Measurements from ENCODE around the gene ING4. TPM values are rescaled to one million over a fixed set of nuclear protein-coding genes. Genes with fewer than 3 reads are reported as not detected.

Gene ING4
- total RNA-seq, 1 experiment from 2014 or later, result 20.1 TPM

- no peaks in the 10 kb centered on the region for H3K9me3 ChIP-seq (ENCODE audit: control insufficient read depth, low read depth, low read length)
- no peak overlapping the region for H4K91ac ChIP-seq (ENCODE audit: insufficient read length, low read depth, low read length)
- H2BK5ac ChIP-seq (ENCODE audit: insufficient read length, low read length), result no peak overlapping the region
- peak overlapping the region; percentile 79 for H3K4me2 ChIP-seq (ENCODE audit: insufficient read depth, insufficient read length, low read length)
- no peak overlapping the region for H2BK120ac ChIP-seq (ENCODE audit: low read depth, low read length, poor library complexity, severe bottlenecking)
- no peak overlapping the region for H2BK12ac ChIP-seq (ENCODE audit: insufficient read length, low read depth, low read length)
- no peak overlapping the region for H3K14ac ChIP-seq (ENCODE audit: insufficient read depth, low read length)
- no peak overlapping the region for H3K27ac ChIP-seq (ENCODE audit: insufficient read length, low read depth, low read length)
- Mint-ChIP-seq H3K27me3 (ENCODE audit: low read depth) (peaks cover 69% of the 10 kb centered on the region), H3K36me3 (ENCODE audit: insufficient read depth in 1 of 3, low read depth in 3 of 3) (peaks cover 0 to 15% (median 5%) of the 10 kb centered on the region in 3 experiments), H3K27ac (no peak overlapping the region), H3K9me3 (peaks cover 0 to 2% of the 10 kb centered on the region in 2 experiments; a peak in 2 of 5 replicates), H3K4me3 (peak overlapping the region; percentile 75 to 91), H3K4me1 (peaks cover 23 to 27% of the 10 kb centered on the region in 2 experiments)
- H3T11ph ChIP-seq (ENCODE audit: low read length), result no peak overlapping the region
- DNase-seq, result peak; percentile 49
- H3K79me2 ChIP-seq (ENCODE audit: insufficient read depth, low read length), result no peaks in the 10 kb centered on the region
- no peak overlapping the region for H2AFZ ChIP-seq (ENCODE audit: low read length)
- no peak overlapping the region for H3K56ac ChIP-seq (ENCODE audit: insufficient read length, low read depth, low read length)
- peaks cover 17% of the 10 kb centered on the region for H3K23me2 ChIP-seq (ENCODE audit: insufficient read length, low read depth, low read length, poor library complexity, severe bottlenecking)
- H3K79me1 ChIP-seq (ENCODE audit: insufficient read depth, low read depth, low read length, poor library complexity, severe bottlenecking), result no peaks in the 10 kb centered on the region
- H2BK20ac ChIP-seq (ENCODE audit: low read depth, low read length, poor library complexity, severe bottlenecking), result no peak overlapping the region
- no peak overlapping the region for H3K9ac ChIP-seq (ENCODE audit: extremely low read depth, insufficient read length, low read length)
- H3K23ac ChIP-seq (ENCODE audit: insufficient read length, low read depth, low read length), result no peak overlapping the region
- WGBS (ENCODE audit: extremely low coverage, insufficient read length, low lambda C conversion rate), result no CpG with 5 or more reads among the region's 13 CpGs
- no peak overlapping the region for H3K18ac ChIP-seq (ENCODE audit: insufficient read length, low read depth, low read length)
- H3K4me1 ChIP-seq (ENCODE audit: insufficient read depth, low read length), result peaks cover 4% of the 10 kb centered on the region
- H3K4ac ChIP-seq (ENCODE audit: low read depth, low read length), result no peak overlapping the region
- H4K5ac ChIP-seq (ENCODE audit: insufficient read length, low read depth, low read length), result no peak overlapping the region
- H4K20me1 ChIP-seq (ENCODE audit: control insufficient read depth, insufficient read depth, insufficient read length), result no peaks in the 10 kb centered on the region
- no peak overlapping the region for H2BK15ac ChIP-seq (ENCODE audit: low read depth, low read length)
- H4K8ac ChIP-seq (replicated peaks; ENCODE audit: insufficient read length, low read depth, low read length), result no peak overlapping the region
- TF ChIP-seq CTCF (conservative IDR thresholded peaks at IDR 0.05), result no peak
- H2AK5ac ChIP-seq (ENCODE audit: insufficient read length, low read length), result no peak overlapping the region
- H3K27me3 ChIP-seq (ENCODE audit: insufficient read depth, low read length), result peaks cover 3% of the 10 kb centered on the region; the same call in 1 of the 2 replicates
Observed at GRCh38 chr12:6701078-6701768, 38.3 kb upstream of the ING4 start.

Data from H9 (cell line).